ENCODE data around the gene SUGP2.

Gene SUGP2

DNA sequence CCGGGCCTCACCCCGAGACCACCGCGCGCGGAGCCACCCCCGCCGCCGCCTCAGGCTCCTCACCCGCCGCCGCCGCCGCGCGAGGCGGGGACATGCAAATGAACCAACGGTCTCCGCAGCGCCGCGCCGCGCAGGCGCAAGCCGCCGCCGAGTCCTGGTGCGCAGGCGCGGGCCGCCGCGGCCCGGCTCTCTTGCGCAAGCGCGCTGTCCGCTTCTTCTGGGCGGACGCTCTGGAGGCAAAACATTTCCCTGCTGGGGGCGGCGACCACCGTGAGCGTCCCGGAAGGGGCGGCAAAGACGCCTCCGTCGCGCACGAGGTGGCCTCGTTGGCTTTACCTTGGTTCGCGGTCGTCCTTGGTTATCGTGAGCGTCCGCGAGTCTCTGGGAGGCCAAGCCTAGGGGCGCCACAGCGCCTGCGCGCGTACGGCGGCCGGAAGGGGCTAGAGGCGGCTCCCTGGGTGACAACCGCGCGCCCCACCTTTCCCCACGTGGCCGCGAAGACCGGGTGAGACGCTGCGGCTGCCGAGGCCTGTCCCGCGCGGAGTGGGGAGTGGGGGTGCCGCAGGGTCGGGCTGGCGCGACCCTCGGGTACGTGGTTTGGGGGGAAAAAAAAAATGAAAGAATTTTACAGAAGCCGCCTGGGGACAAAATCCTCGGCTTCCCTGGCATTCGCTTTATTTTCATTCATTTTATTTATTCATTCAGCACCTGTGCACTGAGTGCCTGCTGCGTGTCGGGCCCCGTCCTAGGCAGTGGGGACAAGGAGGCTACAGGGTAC, at the start of gene SUGP2, which contains the start of gene ARMC6:
SUGP2 (minus strand) TSS at position 92 of the 778 bp plus-strand sequence. CDS start 2,446 bp downstream, outside the sequence.
ARMC6 (plus strand) TSS at position 178 of the 778 bp plus-strand sequence. CDS start 607 bp downstream, outside the sequence.
- DNase-seq (ENCODE audit: low read depth in 4 of 4, low spot score in 1 of 4), result peak; percentile 67 to 80 (median 74)

- DNase-seq (ENCODE audit: low read depth in 4 of 4, low spot score in 1 of 4), result no peak
Measured at GRCh38 chr19:19081642-19082151, 48.4 kb upstream of the SUGP2 start.

DNA sequence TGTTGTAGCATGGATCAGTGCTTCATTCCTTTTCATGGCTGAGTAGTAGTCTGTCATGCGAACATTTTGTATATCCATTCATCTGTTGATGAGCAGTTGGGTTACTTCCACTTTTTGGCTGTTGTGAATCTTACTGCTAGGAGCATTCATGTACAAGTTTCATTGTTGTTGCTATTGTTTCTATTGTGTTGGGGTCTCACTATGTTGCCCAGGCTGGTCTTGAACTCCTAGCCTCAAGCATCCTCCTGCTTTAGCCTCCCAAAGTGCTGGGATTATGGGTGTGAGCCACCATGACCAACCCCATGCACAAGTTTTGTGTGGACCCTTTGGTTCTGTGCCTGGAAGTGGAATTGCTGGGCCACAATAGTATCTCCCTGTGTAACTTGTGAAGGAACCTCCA, 46.3 kb upstream of the SUGP2 start:
- DNase-seq (ENCODE audit: low read depth in 4 of 4, low spot score in 1 of 4), result no peak

DNA sequence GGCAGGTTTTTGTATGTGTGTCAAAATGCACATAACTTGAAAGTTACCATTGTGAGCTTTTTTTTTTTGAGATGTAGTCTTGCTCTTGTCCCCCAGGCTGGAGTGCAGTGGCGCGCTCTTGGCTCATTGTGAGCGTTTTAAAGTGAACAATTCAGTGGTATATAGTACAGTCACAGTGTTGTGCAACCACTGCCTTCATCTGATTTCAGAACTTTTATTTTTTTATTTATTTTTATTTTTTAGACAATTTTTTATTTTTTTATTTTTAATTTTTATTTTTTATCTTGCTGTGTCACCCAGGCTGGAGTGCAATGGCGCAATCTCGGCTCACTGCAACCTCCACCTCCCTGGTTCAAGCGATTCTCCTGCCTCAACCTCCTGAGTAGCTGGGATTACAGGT, 45.5 kb upstream of the SUGP2 start:
- no peak for DNase-seq (ENCODE audit: low read depth in 4 of 4, low spot score in 1 of 4)

- DNase-seq (ENCODE audit: low read depth in 4 of 4, low spot score in 1 of 4), result no peak
Measured at GRCh38 chr19:19077103-19077502, 43.8 kb upstream of the SUGP2 start.

GRCh38 chr19:19076476-19076875, 43.2 kb upstream of the SUGP2 start:
- no peak for DNase-seq (ENCODE audit: low read depth in 4 of 4, low spot score in 1 of 4)

DNA sequence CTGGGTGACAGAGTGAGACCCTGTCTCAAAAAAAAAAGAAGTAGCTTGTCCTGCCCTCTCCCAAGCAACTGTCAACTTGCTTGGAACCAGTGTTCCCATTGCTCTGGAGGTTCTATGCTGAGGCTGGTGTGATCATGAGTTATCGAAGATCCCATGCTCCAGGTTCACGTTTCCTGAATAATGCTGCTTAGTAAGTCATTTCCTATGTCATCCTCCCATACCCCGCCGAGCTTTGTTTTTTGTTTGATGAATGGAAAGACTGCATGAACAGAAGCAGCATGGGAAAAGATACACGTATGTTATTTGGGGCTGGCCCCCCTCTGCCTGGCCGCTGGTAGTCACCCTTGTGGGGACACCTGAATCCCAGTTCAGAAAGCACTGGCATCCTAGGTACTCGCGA, 41.8 kb upstream of the SUGP2 start:
- DNase-seq (ENCODE audit: low read depth in 4 of 4, low spot score in 1 of 4), result no peak

- DNase-seq (ENCODE audit: low read depth in 4 of 4, low spot score in 1 of 4), result no peak
Measured at GRCh38 chr19:19074196-19074882, 41.0 kb upstream of the SUGP2 start.

GRCh38 chr19:19071897-19072296, 38.6 kb upstream of the SUGP2 start:
- DNase-seq (ENCODE audit: low read depth in 4 of 4, low spot score in 1 of 4), result no peak

GRCh38 chr19:19068659-19069654, 35.6 kb upstream of the SUGP2 start:
- no peak for DNase-seq (ENCODE audit: low read depth in 4 of 4, low spot score in 1 of 4)

- DNase-seq (ENCODE audit: low read depth in 4 of 4, low spot score in 1 of 4), result no peak
Measured at GRCh38 chr19:19067276-19068072, 34.2 kb upstream of the SUGP2 start.

DNA sequence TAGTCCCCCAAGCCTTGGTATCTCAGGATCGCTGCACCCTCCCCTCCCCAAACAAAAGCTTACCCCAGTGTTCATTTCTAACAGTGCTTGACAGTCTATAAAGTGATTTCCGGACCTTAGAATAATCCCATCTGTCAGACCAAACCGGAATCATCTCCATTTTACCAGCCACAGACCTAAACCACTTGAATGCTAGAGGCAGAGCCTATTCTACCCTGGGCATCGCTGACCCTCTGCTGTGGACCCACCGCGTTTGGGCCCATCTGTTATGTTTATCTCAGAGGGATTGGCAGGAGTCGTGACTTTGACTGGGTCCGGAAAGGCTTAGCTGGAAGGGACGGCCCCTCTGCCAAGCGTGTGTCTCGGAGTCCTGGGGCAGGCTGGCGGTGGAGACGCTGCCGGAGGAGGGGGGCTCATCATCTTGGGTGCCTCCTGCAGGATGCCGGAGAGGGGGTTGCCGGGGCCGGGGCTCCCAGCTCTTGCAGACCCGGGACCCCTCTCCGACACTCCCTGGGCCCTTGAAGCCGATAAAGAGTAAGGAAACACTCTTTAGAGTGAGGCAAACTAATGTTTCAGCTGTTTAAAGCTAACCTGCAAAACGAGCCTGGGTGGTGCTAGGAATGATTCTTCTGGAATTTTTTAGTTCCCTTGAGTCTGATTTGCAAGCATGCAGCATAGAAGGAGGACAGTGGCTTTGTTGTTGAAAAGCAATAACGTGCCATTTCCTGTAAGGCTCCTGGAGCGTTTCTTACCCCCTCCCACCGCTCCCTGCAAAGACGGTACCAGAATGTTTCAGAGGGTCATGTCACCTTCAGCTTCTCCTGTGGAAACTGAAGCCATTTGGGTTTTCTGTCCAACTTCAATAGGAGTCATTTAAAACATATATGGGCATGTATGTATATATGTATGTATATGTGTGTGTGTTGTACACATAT, 31.8 kb upstream of the SUGP2 start:
- peak in 2 of 4 experiments; percentile 10 to 24 for DNase-seq (ENCODE audit: low read depth in 4 of 4, low spot score in 1 of 4)

DNA sequence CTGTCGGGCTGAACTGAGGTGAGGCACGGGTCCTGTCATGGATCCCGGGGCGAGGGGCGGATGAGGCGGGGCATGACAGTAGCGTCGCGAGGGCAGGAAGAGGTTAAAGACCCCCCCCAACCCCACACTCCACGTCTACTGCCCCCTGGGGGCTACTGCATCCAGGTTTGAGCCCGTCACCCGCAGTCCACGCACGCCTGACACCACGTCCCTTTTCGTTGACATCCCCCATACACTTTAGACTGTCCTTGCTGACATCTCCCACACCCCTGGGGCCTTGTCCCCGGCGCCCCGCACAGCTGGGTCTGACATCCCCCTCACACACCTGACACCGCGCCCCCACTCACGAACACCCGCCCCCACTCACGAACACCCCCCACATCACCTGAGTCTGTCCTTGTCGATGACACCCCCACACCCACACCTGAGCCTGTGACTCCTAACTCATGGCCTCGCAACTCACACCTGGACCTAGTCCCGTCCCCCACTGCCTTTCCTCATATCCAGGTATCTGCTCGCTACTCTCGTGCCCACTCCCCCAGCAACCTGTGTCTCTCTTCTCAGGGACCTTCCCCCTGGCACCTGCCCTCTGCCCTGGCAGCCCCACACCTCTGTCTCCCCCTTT, 30.9 kb upstream of the SUGP2 start:
- no peak for DNase-seq (ENCODE audit: low read depth in 4 of 4, low spot score in 1 of 4)

- peak; percentile 91 to 97 (median 96) for DNase-seq (ENCODE audit: low read depth in 4 of 4, low spot score in 1 of 4)
Measured at GRCh38 chr19:19063183-19064097, 30.1 kb upstream of the SUGP2 start, which contains the start of gene SLC25A42. Gene SLC25A42 (plus strand): TSS chr19:19063994. CDS start chr19:19096125, 32,131 bp downstream.

GRCh38 chr19:19062454-19063182, 29.3 kb upstream of the SUGP2 start:
- DNase-seq (ENCODE audit: low read depth in 4 of 4, low spot score in 1 of 4), result no peak

- DNase-seq (ENCODE audit: low read depth in 4 of 4, low spot score in 1 of 4), result no peak
Measured at GRCh38 chr19:19061506-19061905, 28.2 kb upstream of the SUGP2 start.

Data from stimulated activated CD4-positive, alpha-beta T cell treated with anti-CD3 and anti-CD28 coated beads, Interleukin-1b, Interleukin-23, amount 100 ng/mL, for 24 hours (primary cell).